GM04504 (cell line): ENCODE measurements around the gene PGM2L1.
"Not testable (repeated sequence)": the region's sequence is repeated elsewhere in the genome, so short reads cannot be mapped to it uniquely, and the experiment has no call there.

Source experiments
- DNase-seq: peaks from one replicate; pipeline ENCODE4 v3.0.0-alpha.2; 2012; ENCODE audit warnings: low read depth

PGM2L1 gene

GRCh38 chr11:74400606-74401005 is 2.4 kb upstream of the PGM2L1 start:
- no peak for DNase-seq

GRCh38 chr11:74397501-74398243 is 561 bp downstream of the PGM2L1 start:
- DNase-seq, result no peak

- no peak for DNase-seq
Observed at GRCh38 chr11:74392256-74392655, 6.0 kb downstream of the PGM2L1 start.

- DNase-seq, result no peak
Observed at GRCh38 chr11:74391193-74391592, 7.0 kb downstream of the PGM2L1 start.

- DNase-seq, result no peak
Observed at GRCh38 chr11:74390697-74391096, 7.5 kb downstream of the PGM2L1 start.

GRCh38 chr11:74388678-74389327 is 9.4 kb downstream of the PGM2L1 start:
- no peak for DNase-seq

GRCh38 chr11:74384641-74385040 is 13.6 kb downstream of the PGM2L1 start:
- DNase-seq, result no peak

- DNase-seq, result no peak
Observed at GRCh38 chr11:74380746-74381439, 17.3 kb downstream of the PGM2L1 start.

- DNase-seq, result no peak
Observed at GRCh38 chr11:74377689-74378088, 20.5 kb downstream of the PGM2L1 start.

GRCh38 chr11:74373382-74373781 is 24.9 kb downstream of the PGM2L1 start:
- no peak for DNase-seq

GRCh38 chr11:74371269-74372052 is 26.8 kb downstream of the PGM2L1 start:
- peak; percentile 17 for DNase-seq

GRCh38 chr11:74370123-74370522 is 28.1 kb downstream of the PGM2L1 start:
- DNase-seq, result no peak

- no peak for DNase-seq
Observed at GRCh38 chr11:74367881-74368280, 30.4 kb downstream of the PGM2L1 start.

GRCh38 chr11:74366576-74366975 is 31.7 kb downstream of the PGM2L1 start:
- peak; percentile 32 for DNase-seq

GRCh38 chr11:74365805-74366204 is 32.4 kb downstream of the PGM2L1 start:
- not testable (repeated sequence) for DNase-seq

- DNase-seq, result no peak
Observed at GRCh38 chr11:74357449-74357848, 40.8 kb downstream of the PGM2L1 start.

GRCh38 chr11:74355626-74356025 is 42.6 kb downstream of the PGM2L1 start:
- DNase-seq, result no peak

- no peak for DNase-seq
Observed at GRCh38 chr11:74354036-74354435, 44.2 kb downstream of the PGM2L1 start.

- DNase-seq, result no peak
Observed at GRCh38 chr11:74347381-74347780, 50.9 kb downstream of the PGM2L1 start.

GRCh38 chr11:74345420-74345819 is 52.8 kb downstream of the PGM2L1 start:
- no peak for DNase-seq

- no peak for DNase-seq
Observed at GRCh38 chr11:74341921-74342320, 56.3 kb downstream of the PGM2L1 start.

GRCh38 chr11:74339619-74340018 is 58.6 kb downstream of the PGM2L1 start:
- no peak for DNase-seq
